Ectodermal cell (in vitro differentiated cells): Measurements from ENCODE around the gene CLIP1.

ENCODE experiments used
- H3K27ac ChIP-seq: 2 replicates; pipeline ENCODE4 v1.7.0; 2013; ENCODE audit warnings: mild to moderate bottlenecking, low read depth, low read length; ENCODE audit not compliant: insufficient read depth, poor library complexity, severe bottlenecking
- H3K27me3 ChIP-seq: 2 replicates; pipeline ENCODE4 v1.7.0; 2013; ENCODE audit warnings: mild to moderate bottlenecking, low read length; ENCODE audit not compliant: insufficient read depth, control insufficient read depth, poor library complexity, severe bottlenecking
- H3K36me3 ChIP-seq: one replicate; pipeline ENCODE4 v1.7.0; 2013; ENCODE audit warnings: low read length; ENCODE audit not compliant: control insufficient read depth, insufficient read depth
- H3K4me1 ChIP-seq: one replicate; pipeline ENCODE4 v1.7.0; 2013; ENCODE audit warnings: low read length; ENCODE audit not compliant: control insufficient read depth, insufficient read depth
- H3K4me3 ChIP-seq: 2 replicates; pipeline ENCODE4 v1.7.0; 2013; ENCODE audit warnings: low read depth, low read length, control low read depth; ENCODE audit not compliant: insufficient read depth
- H3K9me3 ChIP-seq: 2 replicates; pipeline ENCODE4 v1.7.0; 2013; ENCODE audit warnings: mild to moderate bottlenecking, low read length, moderate library complexity; ENCODE audit not compliant: control insufficient read depth
- WGBS, 2 experiments: methylation state at CpG; one replicate each; pipeline ENCODE4 v1.1.7; 2013; ENCODE audit warnings: missing lambda C conversion rate in 2 of 2; 5-methylcytosine and 5-hydroxymethylcytosine counted together

CLIP1 gene

GRCh38 chr12:122345042-122345441 lies 77.4 kb downstream of the CLIP1 start:
- H3K9me3 ChIP-seq = no peaks in the 10 kb centered on the region
- 92 to 98% methylated on average over 2 of the region's 2 CpGs for WGBS, 2 experiments
- no peak overlapping the region for H3K27ac ChIP-seq
- no peaks in the 10 kb centered on the region for H3K27me3 ChIP-seq
- H3K4me1 ChIP-seq = no peaks in the 10 kb centered on the region
- peaks cover 6% of the 10 kb centered on the region for H3K36me3 ChIP-seq
- H3K4me3 ChIP-seq = no peak overlapping the region

- 76 to 78% methylated on average over 7 to 8 of the region's 8 CpGs for WGBS, 2 experiments
- no peak overlapping the region for H3K4me3 ChIP-seq
- peaks cover 20% of the 10 kb centered on the region for H3K36me3 ChIP-seq
- H3K9me3 ChIP-seq = no peaks in the 10 kb centered on the region
- H3K4me1 ChIP-seq = no peaks in the 10 kb centered on the region
- H3K27me3 ChIP-seq = no peaks in the 10 kb centered on the region
- H3K27ac ChIP-seq = no peak overlapping the region
Measured at GRCh38 chr12:122336015-122336946, 86.2 kb downstream of the CLIP1 start.

GRCh38 chr12:122333142-122334087 lies 89.1 kb downstream of the CLIP1 start:
- WGBS, 2 experiments = 94 to 95% methylated on average over 13 to 14 of the region's 14 CpGs
- H3K36me3 ChIP-seq = peaks cover 13% of the 10 kb centered on the region
- no peaks in the 10 kb centered on the region for H3K27me3 ChIP-seq
- no peak overlapping the region for H3K27ac ChIP-seq
- no peak overlapping the region for H3K4me3 ChIP-seq
- no peaks in the 10 kb centered on the region for H3K4me1 ChIP-seq
- no peaks in the 10 kb centered on the region for H3K9me3 ChIP-seq

- no peaks in the 10 kb centered on the region for H3K4me1 ChIP-seq
- 92 to 93% methylated on average over 18 of the region's 18 CpGs for WGBS, 2 experiments
- peaks cover 36% of the 10 kb centered on the region for H3K36me3 ChIP-seq
- no peaks in the 10 kb centered on the region for H3K27me3 ChIP-seq
- H3K4me3 ChIP-seq = no peak overlapping the region
- no peak overlapping the region for H3K27ac ChIP-seq
- no peaks in the 10 kb centered on the region for H3K9me3 ChIP-seq
Measured at GRCh38 chr12:122327494-122328385, 94.7 kb downstream of the CLIP1 start.

GRCh38 chr12:122327014-122327413 lies 95.5 kb downstream of the CLIP1 start:
- H3K4me3 ChIP-seq = no peak overlapping the region
- no peak overlapping the region for H3K27ac ChIP-seq
- WGBS, 2 experiments = 91 to 94% methylated on average over 1 of the region's 1 CpG
- no peaks in the 10 kb centered on the region for H3K9me3 ChIP-seq
- peaks cover 38% of the 10 kb centered on the region for H3K36me3 ChIP-seq
- no peaks in the 10 kb centered on the region for H3K27me3 ChIP-seq
- no peaks in the 10 kb centered on the region for H3K4me1 ChIP-seq

- Histone ChIP-seq H3K27me3 (no peaks in the 10 kb centered on the region), H3K4me1 (no peaks in the 10 kb centered on the region), H3K27ac (no peak overlapping the region), H3K36me3 (peaks cover 39% of the 10 kb centered on the region), H3K4me3 (no peak overlapping the region), H3K9me3 (no peaks in the 10 kb centered on the region)
- WGBS, 2 experiments = 93% methylated on average over 5 of the region's 5 CpGs
Measured at GRCh38 chr12:122326586-122326985, 95.9 kb downstream of the CLIP1 start.

GRCh38 chr12:122323311-122324019 lies 99.0 kb downstream of the CLIP1 start:
- Histone ChIP-seq H3K27me3 (no peaks in the 10 kb centered on the region), H3K4me3 (no peak overlapping the region), H3K9me3 (no peaks in the 10 kb centered on the region), H3K4me1 (no peaks in the 10 kb centered on the region), H3K27ac (no peak overlapping the region), H3K36me3 (peaks cover 46% of the 10 kb centered on the region)
- WGBS, 2 experiments = 95% methylated on average over 18 of the region's 18 CpGs

GRCh38 chr12:122322501-122322900 lies 100.0 kb downstream of the CLIP1 start:
- Histone ChIP-seq H3K27me3 (no peaks in the 10 kb centered on the region), H3K9me3 (no peaks in the 10 kb centered on the region), H3K4me3 (no peak overlapping the region), H3K4me1 (no peaks in the 10 kb centered on the region), H3K27ac (no peak overlapping the region), H3K36me3 (peaks cover 46% of the 10 kb centered on the region)
- WGBS, 2 experiments = 92 to 94% methylated on average over 8 of the region's 8 CpGs
